ENCODE measurements around the gene ACAD10. TPM values are rescaled to one million over a fixed set of nuclear protein-coding genes. Genes with fewer than 3 reads are reported as not detected.

ACAD10 gene
- total RNA-seq, 2 experiments from 2014 or later = 24.5 to 28.8 TPM

DNA sequence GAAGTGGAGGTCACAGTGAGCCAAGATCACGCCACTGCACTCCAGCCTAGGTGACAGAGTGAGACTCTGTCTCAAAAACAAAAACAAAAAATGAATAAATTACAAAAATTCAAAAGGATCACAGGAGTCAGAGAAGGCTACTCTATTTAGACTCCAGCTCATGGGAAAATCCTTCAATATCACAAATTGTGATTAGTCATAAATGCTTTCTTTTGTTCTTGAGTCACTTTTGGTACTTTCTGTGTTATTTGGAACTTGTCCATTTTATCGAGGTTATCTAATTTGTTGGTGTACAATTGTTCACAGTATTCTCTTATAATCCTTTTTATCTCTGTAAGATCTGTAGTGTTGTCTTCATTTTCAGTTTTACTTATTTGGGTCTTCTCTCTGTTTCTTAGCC lies 99.8 kb downstream of the ACAD10 start:
- TF ChIP-seq CTCF (IDR thresholded peaks at IDR 0.05) = no peak
- no peaks in the 10 kb centered on the region for H3K36me3 Mint-ChIP-seq (ENCODE audit: low read depth)
- no peaks in the 10 kb centered on the region for H3K27me3 Mint-ChIP-seq
- H3K4me1 Mint-ChIP-seq (ENCODE audit: low read depth) = no peaks in the 10 kb centered on the region
- DNase-seq (no peak), ATAC-seq (no peak)
- no peak overlapping the region for H3K4me3 Mint-ChIP-seq
- no peak overlapping the region for H3K27ac Mint-ChIP-seq
- H3K9me3 Mint-ChIP-seq = peaks cover 3% of the 10 kb centered on the region
- CTCF ChIA-PET = interaction anchor here (1.1 kb wide), 1 partner anchor 27 kb away, joined by 4 read pairs; no protein-coding TSS in a partner anchor
- intact Hi-C loops (cut with micrococcal nuclease) = no loop called here
- POLR2A ChIA-PET = no interaction called here

GRCh38 chr12:111788178-111788654 lies 102.4 kb downstream of the ACAD10 start:
- ChIA-PET CTCF (interaction anchor here (0.7 to 1.9 kb wide), 2 partner anchors 25 to 1367 kb away, joined by 3 to 5 read pairs; no protein-coding TSS in a partner anchor), POLR2A (no interaction called here)
- Mint-ChIP-seq H3K4me1 (ENCODE audit: low read depth) (no peaks in the 10 kb centered on the region), H3K36me3 (ENCODE audit: low read depth) (no peaks in the 10 kb centered on the region), H3K9me3 (no peaks in the 10 kb centered on the region), H3K4me3 (no peak overlapping the region), H3K27ac (no peak overlapping the region), H3K27me3 (no peaks in the 10 kb centered on the region)
- intact Hi-C loops (cut with micrococcal nuclease) = no loop called here
- no peak for ATAC-seq
- no peak for DNase-seq
- no peak for TF ChIP-seq CTCF (IDR thresholded peaks at IDR 0.05)

DNA sequence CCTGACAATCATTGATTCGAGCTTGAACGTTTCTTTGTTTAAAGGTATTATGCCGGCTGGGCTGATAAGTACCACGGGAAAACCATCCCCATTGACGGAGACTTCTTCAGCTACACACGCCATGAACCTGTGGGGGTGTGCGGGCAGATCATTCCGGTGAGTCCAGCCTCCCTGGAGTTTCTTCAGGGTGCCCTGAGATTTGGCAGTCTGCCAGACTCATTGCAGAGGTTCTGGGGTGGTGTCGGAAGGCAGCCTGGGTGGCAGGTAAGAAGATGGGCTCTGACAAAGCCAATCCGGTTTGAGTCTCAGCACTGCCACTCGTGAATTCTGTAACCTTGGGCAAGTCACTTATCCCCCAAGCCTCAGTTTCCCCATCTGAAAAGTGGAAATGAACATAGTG lies 103.9 kb downstream of the ACAD10 start:
- CTCF ChIA-PET = interaction anchor here (1.1 to 1.9 kb wide), 2 partner anchors 23 to 33 kb away, joined by 3 to 5 read pairs; no protein-coding TSS in a partner anchor
- DNase-seq = no peak
- Mint-ChIP-seq H3K36me3 (ENCODE audit: low read depth) (no peaks in the 10 kb centered on the region), H3K9me3 (no peaks in the 10 kb centered on the region), H3K27me3 (no peaks in the 10 kb centered on the region), H3K27ac (no peak overlapping the region), H3K4me1 (ENCODE audit: low read depth) (no peaks in the 10 kb centered on the region), H3K4me3 (no peak overlapping the region)
- POLR2A ChIA-PET = interaction anchor here (1.2 kb wide), 1 partner anchor 245 kb away, joined by 3 read pairs; no protein-coding TSS in a partner anchor
- ATAC-seq = no peak
- intact Hi-C loops (cut with micrococcal nuclease) = no loop called here
- TF ChIP-seq CTCF (IDR thresholded peaks at IDR 0.05) = no peak

DNA sequence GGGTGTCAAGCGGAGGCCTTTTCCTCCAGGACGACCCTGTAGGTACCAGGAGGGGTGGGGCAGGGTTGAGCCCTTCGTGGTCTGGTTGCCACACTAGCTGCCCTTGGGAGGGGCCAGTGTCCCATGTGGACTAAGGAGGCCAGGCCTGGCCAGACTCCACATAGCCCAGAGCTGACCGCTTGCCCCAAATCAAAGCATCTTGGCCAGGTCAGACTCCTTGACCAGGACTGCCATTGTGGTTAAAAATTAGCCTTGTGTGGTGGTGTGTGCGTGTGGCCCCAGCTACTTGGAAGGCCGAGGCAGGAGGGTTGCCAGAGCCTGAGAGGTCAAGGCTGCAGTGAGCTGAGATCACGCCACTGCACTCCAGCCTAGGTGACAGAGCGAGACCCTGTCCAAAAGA lies 105.7 kb downstream of the ACAD10 start:
- no peaks in the 10 kb centered on the region for H3K36me3 Mint-ChIP-seq (ENCODE audit: low read depth)
- POLR2A ChIA-PET = no interaction called here
- H3K27me3 Mint-ChIP-seq = no peaks in the 10 kb centered on the region
- H3K4me3 Mint-ChIP-seq = no peak overlapping the region
- intact Hi-C loops (cut with micrococcal nuclease) = no loop called here
- CTCF ChIA-PET = no interaction called here
- ATAC-seq (no peak), DNase-seq (no peak)
- no peak overlapping the region for H3K27ac Mint-ChIP-seq
- H3K4me1 Mint-ChIP-seq (ENCODE audit: low read depth) = no peaks in the 10 kb centered on the region
- TF ChIP-seq CTCF (IDR thresholded peaks at IDR 0.05) = no peak
- H3K9me3 Mint-ChIP-seq = no peaks in the 10 kb centered on the region

- Mint-ChIP-seq H3K4me3 (no peak overlapping the region), H3K4me1 (ENCODE audit: low read depth) (no peaks in the 10 kb centered on the region), H3K36me3 (ENCODE audit: low read depth) (no peaks in the 10 kb centered on the region), H3K27ac (no peak overlapping the region), H3K27me3 (no peaks in the 10 kb centered on the region), H3K9me3 (no peaks in the 10 kb centered on the region)
- intact Hi-C loops (cut with micrococcal nuclease) = no loop called here
- CTCF ChIA-PET = interaction anchor here (2.0 kb wide), 1 partner anchor 21 kb away, joined by 8 read pairs; no protein-coding TSS in a partner anchor
- no peak for TF ChIP-seq CTCF (IDR thresholded peaks at IDR 0.05)
- no peak for ATAC-seq
- DNase-seq = no peak
- POLR2A ChIA-PET = no interaction called here
These were observed 106.5 kb downstream of the ACAD10 start for GRCh38 chr12:111792155-111792855.

Measured in activated CD8-positive, alpha-beta T cell treated with anti-CD3 and anti-CD28 coated beads for 36 hours (primary cell).